ENCODE measurements around the gene CNIH2. TPM values are rescaled to one million over a fixed set of nuclear protein-coding genes. Genes with fewer than 3 reads are reported as not detected.
A peak's percentile ranks its signal among the peaks of the same experiment; 100 is the strongest.

Gene CNIH2
- total and polyA plus RNA-seq, 2 of the 13 experiments (the other 11 are each of a cell fraction or from before 2014, with no cell fraction given), result 0.60 to 0.69 TPM

GRCh38 chr11:66268244-66268951, 9.6 kb upstream of the CNIH2 start, which contains the start of gene RAB1B (continued):
- 0 out of 2 replicates have a peak, but pooled peaks have one; percentile 70 for TF ChIP-seq HINFP (CRISPR knock-in tag; IDR thresholded peaks at IDR 0.05; ENCODE audit: low read depth)
- no peak for TF ChIP-seq ZFP36L1 (CRISPR knock-in tag; IDR thresholded peaks at IDR 0.05)
- TF ChIP-seq ZNF18 (CRISPR knock-in tag; IDR thresholded peaks at IDR 0.05; ENCODE audit: insufficient replicate concordance), result no peak
- TF ChIP-seq GABPB1 (CRISPR knock-in tag; IDR thresholded peaks at IDR 0.05), result peak; percentile 87
- no peak for TF ChIP-seq PRMT3 (CRISPR knock-in tag; IDR thresholded peaks at IDR 0.05; ENCODE audit: borderline replicate concordance, low read depth)
- TF ChIP-seq ZNF703 (CRISPR knock-in tag; IDR thresholded peaks at IDR 0.05; ENCODE audit: borderline replicate concordance), result no peak
- 0 out of 2 replicates have a peak, but pooled peaks have one; percentile 9 for TF ChIP-seq ZNF274 (CRISPR knock-in tag; IDR thresholded peaks at IDR 0.05)
- TF ChIP-seq SNAPC2 (CRISPR knock-in tag; IDR thresholded peaks at IDR 0.05), result no peak
- peak; percentile 97 for TF ChIP-seq HOXA3 (CRISPR knock-in tag; IDR thresholded peaks at IDR 0.05)
- 0 out of 2 replicates have a peak, but pooled peaks have one; percentile 63 for TF ChIP-seq DNMT3B (CRISPR knock-in tag; conservative IDR thresholded peaks at IDR 0.05)
- no peak for TF ChIP-seq ZFP36 (IDR thresholded peaks at IDR 0.05; ENCODE audit: borderline replicate concordance, low read depth, low read length, partially characterized antibody)
- TF ChIP-seq XBP1 (CRISPR knock-in tag; IDR thresholded peaks at IDR 0.05), result no peak
- no peak for TF ChIP-seq BHLHE40 (IDR thresholded peaks at IDR 0.05; ENCODE audit: low read length)
- peak; percentile 9; the same call in 1 of the 2 replicates for TF ChIP-seq GATAD1 (CRISPR knock-in tag; IDR thresholded peaks at IDR 0.05)
- TF ChIP-seq NFIC (IDR thresholded peaks at IDR 0.05; ENCODE audit: low read length), result no peak
- TF ChIP-seq MLXIP (CRISPR knock-in tag; IDR thresholded peaks at IDR 0.05; ENCODE audit: borderline replicate concordance), result no peak
- TF ChIP-seq SMARCE1 (IDR thresholded peaks at IDR 0.05; ENCODE audit: borderline replicate concordance), result no peak
- no peak for TF ChIP-seq MZF1 (CRISPR knock-in tag; IDR thresholded peaks at IDR 0.05; ENCODE audit: borderline replicate concordance)
- no peak for TF ChIP-seq ZNF766 (CRISPR knock-in tag; IDR thresholded peaks at IDR 0.05; ENCODE audit: borderline replicate concordance)
- no peak for TF ChIP-seq KLF9 (CRISPR knock-in tag; IDR thresholded peaks at IDR 0.05; ENCODE audit: low read depth)
- no peak for TF ChIP-seq ZFP82 (CRISPR knock-in tag; IDR thresholded peaks at IDR 0.05; ENCODE audit: borderline replicate concordance)
- no peak for TF ChIP-seq ZNF441 (CRISPR knock-in tag; IDR thresholded peaks at IDR 0.05; ENCODE audit: borderline replicate concordance)
- no peak for TF ChIP-seq ZNF720 (CRISPR knock-in tag; IDR thresholded peaks at IDR 0.05)
- TF ChIP-seq ARHGAP35 (CRISPR knock-in tag; IDR thresholded peaks at IDR 0.05; ENCODE audit: borderline replicate concordance), result no peak; the same call in 1 of the 2 replicates

Measured in HepG2 (cell line).